Memory B cell (primary cell): ENCODE data around the gene GARNL3.

Experiments
- ATAC-seq: fragments of 150-1000 bp; cut with Tn5 transposase; 2 replicates; pipeline ENCODE4 v1.10.0; 2021; ENCODE audit warnings: low read depth, mild to moderate bottlenecking, moderate library complexity
- DNase-seq, 2 donors: peaks; one replicate each; pipeline ENCODE4 v3.0.0; 2022; ENCODE audit warnings: low spot score in 2 of 2
- H3K27ac Mint-ChIP-seq: one replicate; pipeline ENCODE4 v1.8.0; 2022; ENCODE audit warnings: mild to moderate bottlenecking, moderate library complexity, mixed read lengths
- H3K27me3 Mint-ChIP-seq: one replicate; pipeline ENCODE4 v1.8.0; 2022; ENCODE audit warnings: mixed read lengths
- H3K36me3 Mint-ChIP-seq: one replicate; pipeline ENCODE4 v1.8.0; 2022; ENCODE audit warnings: mild to moderate bottlenecking, mixed read lengths
- H3K4me1 Mint-ChIP-seq: one replicate; pipeline ENCODE4 v1.8.0; 2022; ENCODE audit warnings: mixed read lengths
- H3K4me3 Mint-ChIP-seq: one replicate; pipeline ENCODE4 v1.8.0; 2022; ENCODE audit warnings: mild to moderate bottlenecking, moderate library complexity, mixed read lengths
- H3K9me3 Mint-ChIP-seq: one replicate; pipeline ENCODE4 v1.8.0; 2022; ENCODE audit warnings: mixed read lengths

The GARNL3 gene

DNA sequence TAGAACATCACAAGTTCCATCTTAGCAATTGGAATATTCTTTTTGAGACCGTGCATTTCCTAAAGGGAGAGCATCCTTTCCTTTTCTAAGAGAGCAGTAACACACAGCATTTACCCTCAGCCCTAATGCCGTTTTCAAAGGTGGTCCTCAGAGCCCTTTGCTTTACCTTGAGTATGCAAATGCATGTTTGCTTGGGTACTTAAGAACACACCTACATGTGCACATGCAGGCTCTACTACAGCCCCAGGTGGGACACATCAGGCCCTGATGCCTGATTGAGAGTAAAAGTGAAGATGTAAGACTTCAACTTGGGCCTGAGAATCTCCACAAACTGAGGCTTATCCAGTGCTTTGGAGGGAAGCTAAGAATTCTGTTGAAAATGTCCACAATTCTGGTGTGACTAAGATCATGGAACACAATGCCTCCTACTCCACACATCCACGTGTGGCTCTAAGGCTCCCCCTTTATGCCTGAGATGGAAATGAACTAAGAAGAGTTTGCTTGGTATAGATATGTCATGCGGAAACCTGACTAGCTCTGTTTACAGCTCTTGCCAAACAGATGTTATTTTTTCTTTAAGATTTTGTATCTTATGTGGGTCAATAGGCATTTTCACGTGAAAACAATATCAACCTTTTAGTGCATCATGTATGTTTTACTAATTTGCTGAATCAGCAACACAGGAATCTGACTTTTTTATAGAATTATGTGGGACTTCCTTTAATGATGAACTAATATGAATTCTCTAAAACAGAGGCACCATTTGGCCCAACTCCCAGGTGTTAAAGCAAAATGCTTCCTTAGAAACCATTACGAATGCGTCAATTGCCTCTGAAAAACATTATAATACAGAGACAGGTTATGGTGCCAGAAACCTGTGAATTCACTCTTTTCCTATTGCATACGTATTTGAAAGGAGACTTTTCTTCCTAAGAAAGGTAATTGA, 83.5 kb downstream of the GARNL3 start:
- ATAC-seq = no peak
- DNase-seq = no peak
- no peak overlapping the region for H3K27ac Mint-ChIP-seq

DNA sequence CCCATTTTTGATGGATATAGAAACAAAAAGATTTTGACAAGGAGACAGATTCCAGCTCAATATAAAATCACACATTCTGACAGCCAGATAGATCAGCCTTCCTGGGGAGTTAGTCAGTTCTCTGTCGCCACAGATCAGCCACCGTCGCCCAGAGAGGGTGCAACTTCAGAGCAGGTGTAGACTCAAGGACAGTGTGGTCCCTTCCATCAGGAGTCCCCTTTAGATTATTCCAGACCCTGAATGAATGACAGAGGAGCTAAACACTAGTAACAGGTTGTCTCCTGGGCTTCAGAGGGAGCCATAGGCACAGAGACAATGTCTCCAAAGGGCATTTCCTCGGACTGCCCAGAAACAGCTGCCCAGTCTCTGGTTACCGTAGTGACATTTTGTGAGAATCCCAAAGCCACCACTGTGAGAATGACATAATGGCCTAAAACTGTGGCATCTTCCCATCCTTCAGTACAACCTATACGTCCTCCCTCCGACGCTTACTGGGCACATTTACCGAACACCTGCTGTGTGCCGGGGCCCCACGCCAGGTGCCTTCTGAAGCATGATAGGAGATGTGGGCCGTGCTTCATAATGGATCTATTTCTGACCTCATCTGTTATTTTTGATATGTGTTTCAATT, 85.0 kb downstream of the GARNL3 start:
- no peaks in the 10 kb centered on the region for H3K9me3 Mint-ChIP-seq
- H3K4me1 Mint-ChIP-seq = no peaks in the 10 kb centered on the region
- ATAC-seq (no peak), DNase-seq (no peak)
- no peak overlapping the region for H3K27ac Mint-ChIP-seq
- H3K36me3 Mint-ChIP-seq = no peaks in the 10 kb centered on the region
- no peaks in the 10 kb centered on the region for H3K27me3 Mint-ChIP-seq
- H3K4me3 Mint-ChIP-seq = no peak overlapping the region

More for the DNA sequence above, 83.5 kb downstream of the GARNL3 start:
- Mint-ChIP-seq H3K4me3 (no peak overlapping the region), H3K4me1 (no peaks in the 10 kb centered on the region), H3K36me3 (peaks cover 3% of the 10 kb centered on the region), H3K9me3 (no peaks in the 10 kb centered on the region), H3K27me3 (no peaks in the 10 kb centered on the region)

DNA sequence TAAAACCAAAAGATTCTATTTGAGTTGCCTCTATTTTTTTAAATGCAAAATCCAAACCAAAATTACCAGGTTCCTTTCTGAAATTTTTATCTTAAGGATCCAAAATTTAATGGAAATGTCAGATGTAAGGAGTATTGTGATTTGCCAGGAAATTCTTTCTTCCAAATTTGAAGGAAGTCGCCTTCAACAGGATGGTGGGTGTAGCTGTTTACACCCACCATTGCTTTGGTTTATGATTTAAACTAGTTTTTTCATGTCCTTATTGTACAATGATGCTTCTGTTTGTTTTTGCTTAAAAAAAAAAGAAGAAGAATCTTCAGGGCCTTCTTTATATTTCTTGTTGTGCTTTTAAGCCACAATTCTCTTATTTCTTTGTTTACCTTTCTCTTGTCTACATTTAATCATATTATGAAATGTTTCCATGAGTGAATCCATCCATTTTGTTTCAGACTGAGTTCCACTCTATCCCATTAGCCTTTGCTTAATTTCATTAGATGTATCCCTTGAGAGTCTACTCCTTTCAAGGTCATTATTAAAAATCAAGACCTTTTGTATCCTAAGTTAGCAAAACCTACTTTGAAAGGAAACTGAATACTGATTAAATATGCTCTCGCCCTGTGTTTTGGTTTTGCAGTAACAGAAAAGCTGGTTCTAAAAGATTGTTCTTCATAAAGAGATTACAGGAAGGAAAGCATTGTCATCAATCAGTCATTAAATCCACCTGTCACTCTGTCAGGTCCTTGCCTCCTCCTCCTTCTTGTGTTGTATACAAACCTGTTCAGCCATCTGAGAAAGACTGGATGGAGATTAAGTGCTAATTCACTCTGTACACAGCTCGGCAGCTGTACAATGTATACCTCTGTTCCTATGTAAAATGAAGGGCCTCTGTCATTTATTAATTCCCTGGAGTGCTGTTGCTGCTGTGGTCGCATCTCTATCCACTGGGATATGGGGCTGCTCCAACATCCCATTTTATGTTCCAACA, 86.9 kb downstream of the GARNL3 start:
- no peak overlapping the region for H3K27ac Mint-ChIP-seq
- peaks cover 3% of the 10 kb centered on the region for H3K36me3 Mint-ChIP-seq
- H3K4me3 Mint-ChIP-seq = no peak overlapping the region
- H3K4me1 Mint-ChIP-seq = no peaks in the 10 kb centered on the region
- ATAC-seq (no peak), DNase-seq (no peak)
- no peaks in the 10 kb centered on the region for H3K27me3 Mint-ChIP-seq
- H3K9me3 Mint-ChIP-seq = no peaks in the 10 kb centered on the region

DNA sequence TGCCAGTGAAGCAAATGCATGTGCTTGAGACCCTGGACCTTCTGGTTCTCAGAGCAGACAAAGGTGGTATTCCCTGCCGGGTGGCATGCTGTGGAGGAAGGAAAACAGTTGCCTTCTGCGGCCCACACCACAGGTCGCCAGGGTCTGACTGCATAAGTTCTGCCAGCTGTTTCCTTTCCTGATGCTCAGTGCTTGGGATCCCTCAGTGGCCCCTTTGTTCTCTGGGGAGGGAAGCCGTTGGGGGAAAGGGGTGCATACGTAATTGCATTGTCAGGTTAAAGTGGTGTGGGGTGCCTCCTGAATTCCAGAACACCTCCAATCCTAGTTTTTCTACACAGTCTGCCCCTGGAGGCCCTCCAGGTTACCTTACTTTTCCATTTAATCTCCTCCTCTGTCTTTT, 89.3 kb downstream of the GARNL3 start:
- Mint-ChIP-seq H3K4me3 (no peak overlapping the region), H3K27ac (no peak overlapping the region), H3K9me3 (no peaks in the 10 kb centered on the region), H3K36me3 (peaks cover 4% of the 10 kb centered on the region), H3K27me3 (no peaks in the 10 kb centered on the region), H3K4me1 (no peaks in the 10 kb centered on the region)
- ATAC-seq = no peak
- no peak for DNase-seq

DNA sequence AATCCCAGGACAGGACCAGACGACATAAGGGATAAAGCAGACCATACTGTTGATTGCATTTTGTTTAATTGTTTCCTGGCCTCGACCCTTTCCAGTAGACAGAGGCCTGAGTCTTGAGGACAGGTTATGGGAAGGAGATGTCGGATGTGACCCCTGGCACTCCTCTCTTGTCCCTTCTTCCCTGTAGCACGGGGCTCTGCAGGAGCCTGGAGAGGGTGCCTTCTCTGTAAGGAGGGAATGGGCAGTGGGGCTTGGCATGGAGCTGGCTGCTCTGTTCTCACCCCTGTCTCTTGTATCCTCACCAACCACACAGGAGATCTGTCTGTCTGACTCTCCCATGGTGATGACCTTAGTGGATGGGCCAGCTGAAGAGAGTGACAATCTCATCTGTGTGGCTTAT, 92.3 kb downstream of the GARNL3 start:
- no peaks in the 10 kb centered on the region for H3K9me3 Mint-ChIP-seq
- no peaks in the 10 kb centered on the region for H3K4me1 Mint-ChIP-seq
- no peak for DNase-seq
- H3K27ac Mint-ChIP-seq = no peak overlapping the region
- H3K36me3 Mint-ChIP-seq = peaks cover 4% of the 10 kb centered on the region
- ATAC-seq = no peak
- no peak overlapping the region for H3K4me3 Mint-ChIP-seq
- H3K27me3 Mint-ChIP-seq = no peaks in the 10 kb centered on the region

DNA sequence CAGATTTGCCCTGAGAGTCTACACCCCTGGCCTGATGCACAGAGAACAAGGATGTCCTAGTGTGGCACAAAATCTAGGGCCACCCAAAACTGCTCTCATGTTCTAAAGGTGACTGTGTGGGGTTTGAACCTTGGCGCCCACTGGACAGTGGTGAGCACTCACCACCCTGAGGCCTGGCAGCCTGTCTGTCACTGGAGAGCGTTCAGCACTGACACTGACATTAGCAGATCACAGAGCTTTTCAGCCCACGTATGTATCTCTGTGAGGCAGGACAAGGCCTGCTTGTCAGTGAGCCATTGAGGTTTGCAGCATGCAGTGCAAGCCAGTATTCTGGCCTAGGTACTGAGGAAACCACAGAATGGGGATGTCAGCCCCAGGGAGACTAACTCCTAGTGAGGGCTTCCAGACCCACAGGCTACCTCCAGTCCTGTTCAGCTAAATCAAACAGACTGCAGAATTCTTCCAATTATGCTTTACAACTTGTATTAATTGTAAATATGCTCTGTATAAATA, 93.5 kb downstream of the GARNL3 start:
- no peak overlapping the region for H3K27ac Mint-ChIP-seq
- H3K4me3 Mint-ChIP-seq = no peak overlapping the region
- H3K9me3 Mint-ChIP-seq = no peaks in the 10 kb centered on the region
- no peaks in the 10 kb centered on the region for H3K27me3 Mint-ChIP-seq
- no peaks in the 10 kb centered on the region for H3K4me1 Mint-ChIP-seq
- ATAC-seq (no peak), DNase-seq (no peak)
- H3K36me3 Mint-ChIP-seq = peaks cover 4% of the 10 kb centered on the region

DNA sequence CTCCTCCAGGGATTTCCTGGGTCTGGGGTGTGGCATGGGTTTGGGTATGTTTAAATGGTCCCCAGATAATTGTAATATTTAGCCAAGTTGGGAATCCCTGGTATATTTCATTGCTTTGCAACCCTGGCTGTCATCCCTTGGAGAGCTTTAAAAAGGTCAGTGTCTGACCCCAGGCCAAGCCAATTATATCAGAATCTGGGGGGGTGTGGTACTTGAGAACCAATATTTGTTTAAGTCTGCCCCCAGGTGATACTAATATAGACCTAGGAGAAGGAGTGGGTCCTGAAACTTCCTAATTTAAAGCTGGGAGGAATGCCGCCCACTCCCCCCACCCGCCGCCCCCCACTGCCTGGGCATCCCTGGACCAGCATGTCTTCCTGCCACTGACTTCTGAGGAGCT, 94.2 kb downstream of the GARNL3 start:
- Mint-ChIP-seq H3K9me3 (no peaks in the 10 kb centered on the region), H3K27me3 (no peaks in the 10 kb centered on the region), H3K36me3 (peaks cover 4% of the 10 kb centered on the region), H3K27ac (no peak overlapping the region), H3K4me3 (no peak overlapping the region), H3K4me1 (no peaks in the 10 kb centered on the region)
- ATAC-seq (no peak), DNase-seq (no peak)

DNA sequence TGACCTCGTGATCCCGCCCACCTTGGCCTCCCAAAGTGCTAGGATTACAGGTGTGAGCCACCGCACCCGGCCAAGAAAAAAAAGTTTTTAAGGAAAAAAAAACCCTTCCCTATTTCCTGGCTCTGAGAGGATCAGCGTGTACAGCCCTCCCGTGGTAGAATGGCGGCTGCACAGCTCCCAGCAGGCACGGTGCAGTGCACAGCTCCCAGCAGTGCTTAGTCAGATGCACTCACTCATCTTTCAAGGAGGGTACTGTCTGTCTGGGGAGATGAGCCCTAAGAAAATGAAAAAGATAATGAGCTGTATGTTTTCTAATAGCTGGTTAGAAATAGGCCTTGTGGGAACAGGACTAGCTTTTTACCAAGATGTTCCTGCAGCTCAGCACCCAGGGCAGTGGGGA, 95.7 kb downstream of the GARNL3 start:
- no peaks in the 10 kb centered on the region for H3K9me3 Mint-ChIP-seq
- H3K27ac Mint-ChIP-seq = no peak overlapping the region
- H3K27me3 Mint-ChIP-seq = no peaks in the 10 kb centered on the region
- ATAC-seq (no peak), DNase-seq (no peak)
- H3K36me3 Mint-ChIP-seq = peaks cover 7% of the 10 kb centered on the region
- no peak overlapping the region for H3K4me3 Mint-ChIP-seq
- no peaks in the 10 kb centered on the region for H3K4me1 Mint-ChIP-seq

DNA sequence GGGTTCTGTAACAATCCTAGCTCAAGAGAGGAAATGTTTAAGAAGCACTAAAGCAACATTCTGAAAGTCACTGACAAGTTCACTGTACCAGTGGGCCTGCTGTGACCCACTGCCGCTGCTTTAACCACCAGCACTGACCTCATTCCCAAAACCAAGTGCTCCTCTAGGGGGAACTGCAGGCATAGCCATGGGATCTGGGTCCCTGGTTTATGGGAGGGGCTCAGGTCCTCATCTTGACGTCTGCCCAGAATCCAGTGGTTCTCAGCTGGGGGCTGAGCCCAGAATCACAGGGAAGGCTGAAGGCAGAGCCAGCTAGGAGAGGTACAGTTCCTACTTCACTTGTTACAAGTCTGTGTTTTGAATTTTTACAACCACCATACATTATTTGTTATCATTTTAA, 96.3 kb downstream of the GARNL3 start:
- ATAC-seq = no peak
- no peak overlapping the region for H3K4me3 Mint-ChIP-seq
- peaks cover 4% of the 10 kb centered on the region for H3K36me3 Mint-ChIP-seq
- no peak overlapping the region for H3K27ac Mint-ChIP-seq
- H3K9me3 Mint-ChIP-seq = no peaks in the 10 kb centered on the region
- no peak for DNase-seq
- no peaks in the 10 kb centered on the region for H3K27me3 Mint-ChIP-seq
- no peaks in the 10 kb centered on the region for H3K4me1 Mint-ChIP-seq

DNA sequence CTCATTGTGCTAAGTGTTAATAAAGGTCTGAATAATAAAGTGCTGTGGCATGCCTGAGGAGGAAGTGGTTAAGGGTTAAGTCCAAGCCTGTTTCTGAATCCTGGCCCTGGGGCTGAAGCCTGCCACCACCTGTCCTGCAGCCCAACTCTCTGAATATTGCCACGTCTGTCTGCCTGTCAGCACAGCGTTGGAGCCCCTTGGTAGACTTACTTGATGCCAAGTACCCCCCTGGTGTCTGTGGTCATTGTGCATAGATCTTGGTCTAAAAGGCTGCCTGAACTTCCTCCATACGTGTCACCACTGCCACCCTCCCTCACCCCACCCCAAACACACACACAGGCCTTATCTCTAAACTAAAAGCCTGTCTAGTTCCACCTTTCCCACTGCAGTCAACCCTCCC, 97.0 kb downstream of the GARNL3 start:
- DNase-seq (no peak), ATAC-seq (no peak)
- no peak overlapping the region for H3K4me3 Mint-ChIP-seq
- no peak overlapping the region for H3K27ac Mint-ChIP-seq
- no peaks in the 10 kb centered on the region for H3K9me3 Mint-ChIP-seq
- no peaks in the 10 kb centered on the region for H3K27me3 Mint-ChIP-seq
- peaks cover 4% of the 10 kb centered on the region for H3K36me3 Mint-ChIP-seq
- H3K4me1 Mint-ChIP-seq = no peaks in the 10 kb centered on the region

DNA sequence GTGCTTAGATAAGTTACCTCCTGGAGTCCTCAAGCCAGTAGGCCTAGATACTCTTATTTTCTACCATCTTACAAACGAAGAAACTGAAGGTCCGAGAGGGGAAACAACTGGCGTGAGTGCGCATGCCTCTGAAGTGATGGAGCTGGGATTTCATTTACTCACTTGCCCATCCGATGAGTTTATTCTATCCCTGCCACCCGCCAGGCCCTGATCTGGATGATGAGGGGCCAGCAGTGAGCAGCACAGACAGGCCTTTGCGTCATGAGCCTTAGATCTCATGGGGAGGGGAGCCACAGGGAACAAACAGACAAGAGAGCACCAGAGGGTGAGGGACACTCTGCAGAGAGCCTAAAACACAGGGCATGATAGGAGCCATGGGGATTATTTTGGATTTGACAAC, 98.3 kb downstream of the GARNL3 start:
- H3K4me3 Mint-ChIP-seq = no peak overlapping the region
- H3K27me3 Mint-ChIP-seq = no peaks in the 10 kb centered on the region
- ATAC-seq (no peak), DNase-seq (no peak)
- H3K27ac Mint-ChIP-seq = no peak overlapping the region
- peaks cover 4% of the 10 kb centered on the region for H3K36me3 Mint-ChIP-seq
- H3K9me3 Mint-ChIP-seq = no peaks in the 10 kb centered on the region
- no peaks in the 10 kb centered on the region for H3K4me1 Mint-ChIP-seq

DNA sequence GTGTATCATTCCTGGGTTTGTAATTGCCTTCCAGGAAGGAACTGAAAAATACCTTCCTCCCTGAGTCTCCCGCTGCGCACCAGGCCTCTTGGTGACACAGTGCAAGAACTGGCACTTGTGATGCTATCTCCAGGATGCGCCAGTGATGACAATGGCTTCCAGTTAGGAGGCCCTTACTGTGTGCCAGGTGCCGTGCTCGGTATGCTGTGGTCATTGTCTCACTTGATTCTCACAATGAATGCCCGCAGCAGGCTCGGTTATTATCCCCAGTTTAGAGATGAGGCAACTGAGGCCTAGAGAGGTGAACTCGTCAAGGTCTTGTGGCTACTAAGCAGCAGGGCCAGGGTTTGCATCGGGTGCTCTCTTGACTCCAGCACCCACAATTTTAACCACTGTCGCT, 100.9 kb downstream of the GARNL3 start:
- Mint-ChIP-seq H3K4me1 (no peaks in the 10 kb centered on the region), H3K27me3 (no peaks in the 10 kb centered on the region), H3K4me3 (no peak overlapping the region), H3K9me3 (no peaks in the 10 kb centered on the region), H3K36me3 (peaks cover 6% of the 10 kb centered on the region), H3K27ac (no peak overlapping the region)
- DNase-seq (no peak), ATAC-seq (no peak)

DNA sequence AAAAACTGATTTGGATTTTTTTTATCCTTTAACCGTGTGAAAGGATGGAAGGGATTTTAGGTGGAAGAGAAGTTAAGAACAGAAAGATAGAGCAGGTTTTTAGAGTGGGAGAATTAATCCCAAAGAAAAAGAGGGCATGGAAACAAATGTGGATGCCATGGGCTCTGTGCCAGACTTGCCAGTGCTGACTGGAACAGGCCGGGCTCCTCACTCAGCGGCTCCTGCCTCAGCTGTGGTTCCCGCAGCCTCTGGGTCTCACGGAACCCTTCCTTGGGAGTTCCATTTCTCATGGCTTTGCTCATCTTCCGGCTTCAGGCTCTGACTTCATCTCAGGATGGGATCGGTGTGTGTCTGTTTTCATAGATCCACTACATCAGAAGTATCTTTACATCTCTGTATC, 102.0 kb downstream of the GARNL3 start:
- DNase-seq (no peak), ATAC-seq (no peak)
- H3K36me3 Mint-ChIP-seq = peaks cover 9% of the 10 kb centered on the region
- no peaks in the 10 kb centered on the region for H3K9me3 Mint-ChIP-seq
- no peak overlapping the region for H3K4me3 Mint-ChIP-seq
- H3K4me1 Mint-ChIP-seq = no peaks in the 10 kb centered on the region
- H3K27me3 Mint-ChIP-seq = peaks cover 8% of the 10 kb centered on the region
- H3K27ac Mint-ChIP-seq = no peak overlapping the region
